ENCODE data around the gene AOC1.

Gene AOC1

GRCh38 chr7:150858236-150859197 is 6.2 kb downstream of the AOC1 start:
- no peak for DNase-seq (ENCODE audit: low spot score)

GRCh38 chr7:150860291-150860977 is 8.1 kb downstream of the AOC1 start:
- DNase-seq (ENCODE audit: low spot score): no peak

DNA sequence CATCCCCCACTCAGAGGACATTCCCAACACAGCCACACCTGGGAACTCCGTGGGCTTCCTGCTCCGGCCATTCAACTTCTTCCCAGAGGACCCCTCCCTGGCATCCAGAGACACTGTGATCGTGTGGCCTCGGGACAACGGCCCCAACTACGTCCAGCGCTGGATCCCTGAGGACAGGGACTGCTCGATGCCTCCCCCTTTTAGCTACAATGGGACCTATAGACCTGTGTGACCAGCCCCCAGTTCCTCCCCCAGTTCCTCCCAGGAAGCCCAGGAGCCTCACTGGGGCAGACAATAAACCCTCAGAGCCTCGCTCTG is 8.6 kb downstream of the AOC1 start:
- no peak for DNase-seq (ENCODE audit: low spot score)

DNA sequence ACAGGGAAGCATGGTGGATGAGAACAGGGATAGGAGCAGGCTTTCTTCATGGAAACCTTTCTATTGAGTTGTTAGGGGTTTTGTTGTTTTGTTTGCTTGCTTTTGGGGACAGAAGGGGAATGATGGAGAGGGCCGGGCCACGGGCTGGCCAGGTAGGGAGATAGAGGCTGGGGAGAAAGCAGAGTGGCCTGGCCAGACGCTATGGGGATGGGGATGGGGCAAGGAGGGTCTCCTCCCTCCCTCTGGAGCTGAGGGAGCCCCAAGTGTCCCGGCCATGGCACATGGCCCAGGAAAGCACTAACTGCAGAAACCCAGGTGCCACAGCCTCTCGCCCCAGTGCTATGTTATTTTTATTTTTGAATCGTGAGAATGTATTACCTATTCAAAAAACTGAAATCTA is 10.0 kb downstream of the AOC1 start:
- DNase-seq (ENCODE audit: low spot score): no peak

DNA sequence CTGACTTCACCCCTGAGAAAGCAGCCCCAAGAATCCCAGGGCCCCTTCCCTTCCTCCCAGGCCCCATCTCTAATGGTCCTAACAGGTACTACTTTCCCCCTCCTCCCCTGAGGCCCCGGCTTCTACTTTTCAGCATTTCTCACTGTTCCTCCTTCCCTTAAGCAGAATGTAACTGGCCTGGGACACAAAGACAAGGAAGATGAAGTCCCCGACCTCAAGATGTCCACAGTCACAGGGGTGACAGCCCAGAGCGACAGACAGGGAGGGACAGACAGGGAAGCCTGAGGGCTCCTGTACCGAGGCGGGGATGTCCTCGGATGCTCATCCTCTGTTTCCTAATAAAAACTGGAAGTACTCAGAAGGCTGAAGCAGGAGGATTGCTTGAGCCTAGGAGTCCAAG is 11.6 kb downstream of the AOC1 start:
- DNase-seq (ENCODE audit: low spot score): no peak

DNA sequence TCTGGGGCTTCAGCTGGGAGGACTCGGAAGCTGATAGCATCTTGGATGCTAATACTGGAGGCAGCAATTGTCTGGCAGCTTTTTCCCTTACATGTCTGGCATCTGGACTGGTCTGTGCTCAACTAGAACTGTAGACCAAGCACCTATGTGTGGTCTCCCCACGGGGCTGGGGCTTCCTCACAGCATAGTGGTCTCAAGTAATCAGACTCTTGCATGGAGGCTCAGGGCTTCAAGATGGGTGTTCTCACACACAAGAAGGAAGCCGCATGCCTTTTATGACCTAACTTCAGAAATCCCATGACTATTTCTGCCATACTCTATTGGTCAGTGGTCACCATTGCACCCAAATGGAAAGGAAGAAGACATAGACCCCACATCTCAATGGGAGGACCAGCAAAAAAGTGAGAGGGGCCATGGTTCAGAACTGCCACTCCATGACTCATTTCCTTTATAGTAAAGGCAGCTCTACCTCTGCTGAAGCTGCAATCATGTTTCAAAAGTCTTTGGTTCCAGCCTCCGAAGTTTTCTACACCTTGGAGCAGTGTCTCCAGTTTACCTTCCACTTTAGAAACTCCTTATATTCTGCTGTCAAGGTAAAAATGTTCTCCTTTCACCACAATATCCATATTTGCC is 14.7 kb downstream of the AOC1 start:
- DNase-seq (ENCODE audit: low spot score): no peak

DNA sequence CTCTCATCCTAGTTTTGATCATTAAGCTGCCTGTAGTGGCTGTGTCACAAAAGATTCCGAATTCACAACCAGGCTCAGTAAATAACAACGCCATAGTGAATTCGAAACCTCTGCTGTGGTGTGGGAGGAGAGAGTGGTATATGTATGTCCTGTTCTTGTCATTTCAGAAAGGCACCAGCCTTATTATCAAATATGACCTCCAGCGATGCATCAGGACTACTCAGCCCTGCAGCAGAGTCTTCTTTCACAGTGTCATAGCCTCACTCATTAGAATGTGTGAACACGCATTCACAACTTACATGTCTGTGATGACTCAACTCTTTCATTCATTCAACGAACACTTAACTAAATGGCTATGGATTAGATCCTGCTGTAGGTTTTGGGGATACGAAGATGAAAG is 15.3 kb downstream of the AOC1 start:
- no peak for DNase-seq (ENCODE audit: low spot score)

- no peak for DNase-seq (ENCODE audit: low spot score)
Observed at GRCh38 chr7:150869467-150869866, 17.1 kb downstream of the AOC1 start.

DNA sequence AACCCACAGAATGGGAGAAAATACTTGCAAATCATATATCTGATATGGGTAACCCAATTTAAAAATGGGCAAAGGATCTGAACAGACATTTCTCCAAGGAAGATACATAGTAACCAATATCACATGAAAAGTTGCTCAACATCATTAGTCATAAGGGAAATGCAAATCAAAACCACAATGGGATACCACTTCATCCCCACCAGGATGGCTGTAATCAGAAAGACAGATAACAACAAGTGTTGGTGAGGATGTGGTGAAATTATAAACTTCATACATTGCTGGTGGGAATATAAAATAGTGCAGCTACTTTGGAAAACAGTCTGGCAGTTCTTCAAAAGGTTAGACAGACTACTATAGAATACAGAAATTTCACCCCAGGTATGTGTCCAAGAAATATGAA is 19.3 kb downstream of the AOC1 start:
- no peak for DNase-seq (ENCODE audit: low spot score)

GRCh38 chr7:150874401-150875198 is 22.3 kb downstream of the AOC1 start:
- DNase-seq (ENCODE audit: low spot score): no peak

DNA sequence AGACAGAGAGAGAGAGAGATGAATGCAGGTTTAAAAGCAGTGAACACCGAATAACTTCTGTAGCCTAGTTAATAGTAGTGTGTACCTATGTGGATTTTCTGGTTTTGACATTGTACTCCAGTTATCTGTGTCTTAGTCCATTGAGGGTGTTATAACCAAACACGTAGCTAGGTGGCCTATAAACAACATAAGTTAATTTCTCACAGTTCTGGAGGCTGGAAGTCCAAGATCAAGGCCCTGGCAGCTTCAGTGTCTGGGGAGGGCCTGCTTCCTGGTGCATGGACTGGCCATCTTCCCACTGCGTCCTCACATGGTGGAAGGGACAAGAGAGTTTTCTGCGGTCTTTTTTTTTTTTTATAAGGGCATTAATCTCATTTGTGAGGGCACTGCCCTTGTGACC is 23.5 kb downstream of the AOC1 start:
- DNase-seq (ENCODE audit: low spot score): peak; percentile 65

GRCh38 chr7:150876817-150877526 is 24.7 kb downstream of the AOC1 start:
- peak; percentile 78 for DNase-seq (ENCODE audit: low spot score)

DNA sequence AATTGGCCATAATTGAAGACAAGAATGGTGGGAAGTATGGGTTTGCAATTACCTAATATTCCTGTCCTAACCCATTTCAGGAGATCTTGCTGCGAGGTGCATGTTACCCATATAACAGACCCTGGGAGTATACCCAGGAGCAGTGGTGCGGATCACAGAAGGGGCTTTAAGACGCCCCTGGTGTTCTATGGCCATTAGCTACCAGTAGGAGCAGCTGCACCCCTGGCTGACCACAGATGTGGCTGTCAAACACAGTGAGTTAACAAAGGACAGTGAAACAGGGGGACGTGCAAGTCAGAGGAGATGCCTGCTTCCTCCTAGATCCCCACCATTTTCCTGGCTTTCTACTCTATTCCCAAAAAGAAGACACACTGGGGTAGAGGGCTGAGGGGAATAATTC is 25.2 kb downstream of the AOC1 start:
- DNase-seq (ENCODE audit: low spot score): no peak

DNA sequence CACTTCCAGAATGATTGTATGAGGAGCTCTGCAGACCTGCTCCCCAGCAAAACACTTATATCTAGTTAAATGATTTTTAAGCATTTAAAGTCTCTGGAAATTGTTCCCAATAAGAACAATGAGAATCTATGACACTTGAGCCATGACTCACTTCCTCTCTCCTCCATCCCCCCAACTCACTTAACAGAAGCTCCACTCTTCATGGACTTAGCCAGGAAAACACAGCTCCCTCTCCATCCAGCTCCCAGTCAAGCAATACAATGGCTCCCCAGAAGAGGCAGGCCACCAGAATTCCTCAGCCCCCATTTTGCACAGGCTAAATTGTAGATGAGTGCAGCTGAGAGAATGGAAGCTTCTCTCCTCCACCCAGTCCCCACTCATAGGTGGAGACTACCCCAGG is 27.0 kb downstream of the AOC1 start:
- no peak for DNase-seq (ENCODE audit: low spot score)

DNA sequence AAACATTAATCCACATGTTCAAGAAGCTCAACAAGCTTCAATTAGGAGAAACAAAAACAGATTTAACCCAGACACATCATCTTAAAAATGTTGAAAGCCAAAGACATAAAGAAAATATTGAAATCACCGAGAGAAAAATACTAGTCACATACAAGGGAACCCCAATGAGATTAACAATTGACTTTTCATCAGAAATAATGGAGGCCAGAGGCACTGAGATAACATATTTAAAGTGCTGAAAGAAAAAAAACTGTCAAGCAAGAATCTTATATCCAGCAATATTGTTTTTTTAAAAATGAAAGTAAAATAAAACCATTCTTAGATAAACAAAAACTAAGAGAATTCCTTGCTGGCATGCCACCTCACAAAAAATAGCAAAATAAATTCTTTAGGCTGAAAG is 28.9 kb downstream of the AOC1 start:
- no peak for DNase-seq (ENCODE audit: low spot score)

- DNase-seq (ENCODE audit: low spot score): no peak
Observed at GRCh38 chr7:150890853-150891584, 38.7 kb downstream of the AOC1 start.

- DNase-seq (ENCODE audit: low spot score): no peak
Observed at GRCh38 chr7:150891740-150892139, 39.4 kb downstream of the AOC1 start.

- DNase-seq (ENCODE audit: low spot score): peak; percentile 51
Observed at GRCh38 chr7:150895809-150896208, 43.5 kb downstream of the AOC1 start.

GRCh38 chr7:150896562-150897209 is 44.4 kb downstream of the AOC1 start:
- no peak for DNase-seq (ENCODE audit: low spot score)
